OCI-LY7 (cell line): ENCODE results near the gene NCAPD3. TPM values are rescaled to one million over a fixed set of nuclear protein-coding genes. Genes with fewer than 3 reads are reported as not detected.

Experiments used
- BruUV-seq: library from RNA; stranded (reverse); fragments of 400-500 nt; replicated peaks from 2 replicates; lab custom pipeline; 2021; lab: Mats Ljungman, UMichigan
- CTCF ChIA-PET: fragments of 300-600 bp; sonication (Branson Sonifier 250); formaldehyde crosslinking; loops from one replicate; lab custom pipeline; 2022; ENCODE audit warnings: antibody characterized with exemption; ENCODE audit not compliant: unreplicated experiment; lab: Charles Lee
- POLR2A ChIA-PET: fragments of 300-600 bp; sonication (Branson Sonifier 250); formaldehyde crosslinking; loops from one replicate; lab custom pipeline; 2022; ENCODE audit warnings: antibody characterized with exemption; lab: Charles Lee
- DNase-seq: peaks from one replicate; pipeline ENCODE4 v3.0.0-alpha.2; 2015; ENCODE audit warnings: low spot score
- H2AFZ ChIP-seq: fragments of 200-600 bp; sonication (generic), shearing (Covaris generic); 2 replicates; pipeline ENCODE4 v1.6.1; 2014; ENCODE audit warnings: mild to moderate bottlenecking, antibody characterized with exemption, low read length, moderate library complexity
- H3K27ac ChIP-seq: fragments of 200-600 bp; sonication (generic); 2 replicates; pipeline ENCODE4 v1.5.1; 2014; ENCODE audit warnings: mixed run types, low read depth, mild to moderate bottlenecking, moderate library complexity, low read length, inconsistent platforms; ENCODE audit not compliant: poor library complexity, severe bottlenecking
- H3K36me3 ChIP-seq: fragments of 200-600 bp; sonication (generic); 2 replicates; pipeline ENCODE4 v1.6.1; 2014; ENCODE audit warnings: mild to moderate bottlenecking, antibody characterized with exemption, low read length, moderate library complexity, mixed read lengths; ENCODE audit not compliant: insufficient read depth
- H3K4me1 ChIP-seq: fragments of 200-600 bp; sonication (generic); 2 replicates; pipeline ENCODE4 v1.5.1; 2014; ENCODE audit warnings: mild to moderate bottlenecking, low read length; ENCODE audit not compliant: insufficient read depth, poor library complexity, severe bottlenecking
- H3K4me2 ChIP-seq: fragments of 200-600 bp; sonication (generic); 2 replicates; pipeline ENCODE4 v1.6.1; 2014; ENCODE audit warnings: mild to moderate bottlenecking, low read length
- H3K4me3 ChIP-seq: fragments of 200-600 bp; sonication (generic); 2 replicates; pipeline ENCODE4 v1.5.1; 2014; ENCODE audit warnings: mild to moderate bottlenecking, low read depth, low read length; ENCODE audit not compliant: poor library complexity, severe bottlenecking
- H3K79me2 ChIP-seq: fragments of 200-600 bp; sonication (generic); 2 replicates; pipeline ENCODE4 v1.6.1; 2016; ENCODE audit warnings: low read depth, mild to moderate bottlenecking, low read length, moderate library complexity, mixed read lengths; ENCODE audit not compliant: insufficient read depth
- H3K9me2 ChIP-seq: fragments of 200-600 bp; sonication (generic); 2 replicates; pipeline ENCODE4 v1.6.1; 2016; ENCODE audit warnings: mild to moderate bottlenecking, low read length, mixed read lengths; ENCODE audit not compliant: insufficient read depth
- H3K9me3 ChIP-seq: fragments of 200-600 bp; sonication (generic); 2 replicates; pipeline ENCODE4 v1.6.1; 2014; ENCODE audit warnings: mild to moderate bottlenecking, mixed run types, low read length, mixed read lengths
- H4K20me1 ChIP-seq: fragments of 200-600 bp; sonication (generic); 2 replicates; pipeline ENCODE4 v1.6.1; 2014; ENCODE audit warnings: mild to moderate bottlenecking, antibody characterized with exemption, low read length, moderate library complexity, mixed read lengths; ENCODE audit not compliant: insufficient read depth
- CTCF ChIP-seq: fragments of 200-600 bp; sonication (generic); conservative IDR thresholded peaks from 2 replicates; pipeline ENCODE4 v1.5.1; 2014; ENCODE audit warnings: mild to moderate bottlenecking, antibody characterized with exemption, low read length, moderate library complexity, mixed read lengths
- EZH2phosphoT487 ChIP-seq: fragments of 200-600 bp; sonication (generic); IDR thresholded peaks from 2 replicates; pipeline ENCODE4 v1.6.1; 2018; ENCODE audit warnings: low read depth, borderline replicate concordance, mild to moderate bottlenecking, mixed run types, antibody characterized with exemption, low read length, moderate library complexity, mixed read lengths
- intact Hi-C: fragments of 100-400 bp; cut with micrococcal nuclease; formaldehyde crosslinking; loops from one replicate; pipeline ENCODE4 v1.10.0; 2022; ENCODE audit not compliant: unreplicated experiment
- total RNA-seq, 2 experiments: library from RNA; depleted of rRNA in 1 of 2; stranded (reverse); fragments of >200 nt in 1 of 2; shearing (Covaris generic) in 1 of 2; gene quantifications; 2 replicates each; pipeline ENCODE4 v1.2.3, GENCODE V29; 2014 to 2022

NCAPD3 gene
- total RNA-seq, 2 experiments from 2014 or later: 89.1 to 112 TPM

- Histone ChIP-seq H3K9me2 (no peaks in the 10 kb centered on the region), H3K36me3 (peaks cover 34% of the 10 kb centered on the region), H4K20me1 (no peaks in the 10 kb centered on the region), H2AFZ (no peak overlapping the region), H3K4me3 (no peak overlapping the region), H3K4me2 (no peak overlapping the region), H3K9me3 (no peaks in the 10 kb centered on the region), H3K79me2 (no peaks in the 10 kb centered on the region), H3K27ac (no peak overlapping the region), H3K4me1 (no peaks in the 10 kb centered on the region)
- intact Hi-C loops: no loop called here
- CTCF ChIA-PET: no interaction called here
- no TSS peak for BruUV-seq
- POLR2A ChIA-PET: interaction anchor here (0.7 kb wide), 1 partner anchor 481 kb away, joined by 3 read pairs; no protein-coding TSS in a partner anchor
- TF ChIP-seq EZH2phosphoT487 (no peak), CTCF (no peak)
- no peak for DNase-seq
Measured at GRCh38 chr11:134146598-134146997, 77.2 kb downstream of the NCAPD3 start.

- no peaks in the 10 kb centered on the region for H4K20me1 ChIP-seq
- H3K4me3 ChIP-seq: no peak overlapping the region
- no peak overlapping the region for H3K27ac ChIP-seq
- no peaks in the 10 kb centered on the region for H3K79me2 ChIP-seq
- H3K36me3 ChIP-seq: peaks cover 25% of the 10 kb centered on the region
- H3K9me2 ChIP-seq: no peaks in the 10 kb centered on the region
- ChIA-PET POLR2A (interaction anchor here (0.7 kb wide), 1 partner anchor 482 kb away, joined by 3 read pairs; no protein-coding TSS in a partner anchor), CTCF (no interaction called here)
- H3K4me2 ChIP-seq: no peak overlapping the region
- no TSS peak for BruUV-seq
- DNase-seq: no peak
- H3K9me3 ChIP-seq: no peaks in the 10 kb centered on the region
- no peaks in the 10 kb centered on the region for H3K4me1 ChIP-seq
- no peak for TF ChIP-seq EZH2phosphoT487
- intact Hi-C loops: no loop called here
- no peak overlapping the region for H2AFZ ChIP-seq
Measured at GRCh38 chr11:134145715-134146114, 78.1 kb downstream of the NCAPD3 start.

- H3K36me3 ChIP-seq: peaks cover 16% of the 10 kb centered on the region; the same call in 1 of the 2 replicates
- no TSS peak for BruUV-seq
- no peak overlapping the region for H3K4me3 ChIP-seq
- no peak for TF ChIP-seq CTCF
- TF ChIP-seq EZH2phosphoT487: no peak
- ChIA-PET POLR2A (no interaction called here), CTCF (no interaction called here)
- H3K4me2 ChIP-seq: no peak overlapping the region
- no peak for DNase-seq
- no peaks in the 10 kb centered on the region for H3K9me2 ChIP-seq
- H3K27ac ChIP-seq: no peak overlapping the region
- no peak overlapping the region for H2AFZ ChIP-seq
- intact Hi-C loops: loop anchor here (5.0 kb wide), 1 partner anchor 217 kb away; no protein-coding TSS in a partner anchor
- H3K4me1 ChIP-seq: no peaks in the 10 kb centered on the region
- no peaks in the 10 kb centered on the region for H4K20me1 ChIP-seq
- no peaks in the 10 kb centered on the region for H3K79me2 ChIP-seq
- H3K9me3 ChIP-seq: no peaks in the 10 kb centered on the region
Measured at GRCh38 chr11:134144744-134145143, 79.0 kb downstream of the NCAPD3 start.
